RCC 7860 (cell line): ENCODE results near the gene BRICD5.
"Not testable (repeated sequence)": the region's sequence is repeated elsewhere in the genome, so short reads cannot be mapped to it uniquely, and the experiment has no call there.

Experiments used
- DNase-seq: peaks from one replicate; pipeline ENCODE4 v3.0.0-alpha.2; 2015; ENCODE audit warnings: low spot score
- FAIRE-seq: peaks from 2 replicates; lab custom pipeline; 2012; peaks lifted over from hg19 to GRCh38; lab: Jason Lieb, UNC

Gene BRICD5

DNA sequence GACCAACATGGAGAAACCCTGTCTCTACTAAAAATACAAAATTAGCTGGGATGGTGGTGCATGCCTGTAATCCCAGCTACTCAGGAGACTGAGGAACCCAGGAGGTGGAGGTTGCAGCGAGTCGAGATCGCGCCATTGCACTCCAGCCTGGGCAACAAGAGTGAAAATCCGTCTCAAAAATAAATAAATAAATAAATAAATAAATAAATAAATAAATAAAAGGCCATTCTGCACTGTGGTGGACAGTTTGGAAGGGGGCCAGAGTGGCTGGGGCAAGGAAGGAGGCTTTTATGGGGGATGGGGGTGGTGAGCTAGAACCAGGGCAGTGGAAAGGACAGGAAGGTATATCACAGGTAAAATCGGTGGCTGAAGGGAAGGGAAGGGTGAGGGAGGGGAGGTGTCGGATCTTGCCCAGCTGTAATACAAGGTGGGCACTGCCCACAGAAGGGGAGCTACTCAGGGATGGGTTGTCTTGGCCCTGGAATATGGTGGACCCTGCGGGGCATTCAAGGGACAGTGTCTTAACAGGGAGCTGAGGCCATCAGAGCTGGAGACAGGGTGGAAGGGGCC lies 7.5 kb downstream of the BRICD5 start:
- DNase-seq, FAIRE-seq: not testable (repeated sequence)

DNA sequence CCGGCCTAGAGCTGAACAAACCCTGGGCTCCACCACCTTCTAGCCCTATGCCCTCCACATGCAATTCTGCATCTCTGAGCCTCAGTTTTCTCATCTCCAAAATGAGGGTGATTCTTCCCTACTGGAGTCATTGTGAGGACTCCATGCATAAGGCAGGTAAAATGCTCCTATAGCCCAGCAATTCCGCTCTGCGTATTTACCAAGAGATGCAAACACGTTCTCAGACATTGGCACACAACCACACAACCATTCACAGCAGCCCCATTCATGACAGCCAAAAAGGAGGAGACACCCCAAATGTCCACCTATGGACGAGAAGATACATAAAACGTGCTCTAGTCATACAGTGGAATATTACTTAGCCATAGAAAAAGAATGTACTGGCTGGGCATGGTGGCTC lies 10.3 kb downstream of the BRICD5 start:
- DNase-seq (no peak), FAIRE-seq (no peak)

DNA sequence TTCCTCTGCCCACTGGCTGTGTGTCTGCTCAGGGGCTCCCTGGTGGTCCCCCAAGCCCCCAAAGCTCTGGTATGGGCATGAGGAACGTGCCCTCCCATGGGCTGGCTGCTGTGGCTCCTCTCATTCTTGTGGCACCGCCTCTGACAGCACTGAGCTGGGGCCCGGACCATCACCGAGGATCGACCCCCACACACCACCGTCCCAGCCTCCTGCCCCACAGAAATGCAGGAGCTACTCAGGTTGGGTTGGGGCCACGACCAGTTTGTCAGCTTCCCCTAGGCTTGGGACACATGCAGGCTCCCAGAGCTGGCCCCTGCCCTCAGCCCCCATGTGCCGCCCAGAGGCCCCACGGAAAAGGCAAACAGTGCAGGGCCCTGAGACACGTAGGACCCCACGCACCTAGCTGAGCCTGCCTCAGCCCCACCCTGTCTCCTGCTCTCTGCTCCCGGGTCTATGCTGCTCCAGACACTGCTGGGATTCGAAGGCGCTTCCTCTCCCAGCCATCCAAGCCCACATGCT lies 11.0 kb downstream of the BRICD5 start:
- DNase-seq = no peak

DNA sequence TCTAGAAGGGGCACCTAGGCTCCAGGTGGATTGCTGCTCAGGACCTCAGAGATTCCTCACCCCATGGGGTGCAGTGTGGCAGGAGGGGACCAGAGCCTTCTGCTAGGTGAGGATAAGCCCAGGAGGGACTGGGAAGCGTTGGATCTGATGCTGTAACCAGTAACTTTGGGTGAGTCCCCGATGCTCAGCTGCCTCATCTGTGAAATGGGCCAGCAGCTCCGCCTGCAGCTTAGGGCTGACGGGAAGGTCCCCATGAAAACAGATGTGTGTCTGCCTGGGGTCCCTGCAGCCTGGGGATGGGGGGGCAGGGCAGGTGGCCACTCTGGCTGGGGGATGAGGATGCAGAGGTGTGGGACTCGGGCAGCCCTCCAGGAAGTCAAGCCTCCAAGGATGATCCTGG lies 11.6 kb downstream of the BRICD5 start:
- no peak for FAIRE-seq

More for the DNA sequence above, 11.0 kb downstream of the BRICD5 start:
- no peak for FAIRE-seq

DNA sequence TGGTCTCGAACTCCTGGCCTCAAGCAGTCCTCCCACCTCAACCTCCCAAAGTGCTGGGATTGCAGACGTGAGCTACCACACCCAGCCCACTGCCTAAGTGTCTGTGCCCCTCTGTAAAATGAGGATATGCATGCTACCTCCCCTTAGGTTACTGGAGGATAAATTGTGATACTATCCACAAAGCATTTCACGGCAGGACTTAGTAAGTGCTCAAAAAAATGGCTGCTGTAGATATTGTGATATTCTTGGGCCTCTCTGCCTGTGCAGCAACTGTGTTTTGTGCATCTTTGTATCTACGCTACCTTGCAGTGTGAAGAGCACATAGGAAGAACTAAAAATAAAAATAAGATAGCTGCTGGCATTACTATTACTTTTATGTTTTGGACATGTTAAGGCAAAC lies 12.4 kb downstream of the BRICD5 start:
- no peak for FAIRE-seq
- no peak for DNase-seq

More for the DNA sequence above, 11.6 kb downstream of the BRICD5 start:
- DNase-seq = no peak

DNA sequence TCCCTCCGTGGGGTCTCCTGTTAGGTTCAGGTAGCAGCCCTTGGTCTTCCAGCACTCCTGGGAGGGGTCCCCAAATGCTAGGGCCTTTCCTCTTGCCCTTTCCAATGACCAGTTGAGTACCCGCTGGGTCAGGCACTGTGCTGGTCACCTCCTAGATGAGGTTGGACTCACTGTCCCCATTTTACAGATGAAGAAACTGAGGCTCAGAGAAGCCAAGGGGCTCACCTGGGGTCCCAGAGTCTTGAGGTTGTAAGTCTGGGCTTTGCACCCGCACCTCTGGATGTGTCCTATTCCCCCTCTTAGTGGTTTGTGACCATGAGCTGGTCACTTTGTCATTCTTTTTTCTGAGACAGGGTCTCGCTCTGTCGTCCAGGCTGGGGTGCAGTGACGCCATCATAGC lies 12.9 kb downstream of the BRICD5 start:
- FAIRE-seq = no peak

DNA sequence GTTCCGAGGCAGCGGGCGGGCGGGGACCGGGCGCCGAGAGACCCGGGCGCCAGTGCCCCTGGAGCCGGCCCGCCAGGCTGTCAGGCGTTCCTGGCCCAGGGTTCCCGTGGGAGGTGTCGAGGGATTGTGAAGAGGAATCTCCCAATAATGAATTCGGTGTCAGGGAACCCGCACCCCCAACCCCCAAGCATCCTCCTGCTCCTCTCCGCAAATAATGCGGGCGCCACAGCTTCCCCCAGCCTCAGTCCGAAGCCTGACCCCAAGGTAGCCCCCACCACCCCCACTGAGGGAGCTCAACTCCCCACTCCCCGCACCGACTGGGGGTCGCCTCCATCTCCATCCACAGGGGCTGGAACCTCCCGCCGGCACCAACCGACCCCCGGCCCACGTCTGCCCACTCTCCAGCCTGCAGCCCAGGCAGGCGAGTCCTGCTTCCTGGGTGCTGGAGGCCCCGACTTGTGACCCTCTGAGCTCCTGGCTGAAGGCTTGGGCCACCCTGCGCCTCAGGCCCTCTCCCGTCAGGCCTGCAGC lies 13.6 kb downstream of the BRICD5 start:
- no peak for FAIRE-seq
- no peak for DNase-seq

More for the DNA sequence above, 12.9 kb downstream of the BRICD5 start:
- DNase-seq = no peak

DNA sequence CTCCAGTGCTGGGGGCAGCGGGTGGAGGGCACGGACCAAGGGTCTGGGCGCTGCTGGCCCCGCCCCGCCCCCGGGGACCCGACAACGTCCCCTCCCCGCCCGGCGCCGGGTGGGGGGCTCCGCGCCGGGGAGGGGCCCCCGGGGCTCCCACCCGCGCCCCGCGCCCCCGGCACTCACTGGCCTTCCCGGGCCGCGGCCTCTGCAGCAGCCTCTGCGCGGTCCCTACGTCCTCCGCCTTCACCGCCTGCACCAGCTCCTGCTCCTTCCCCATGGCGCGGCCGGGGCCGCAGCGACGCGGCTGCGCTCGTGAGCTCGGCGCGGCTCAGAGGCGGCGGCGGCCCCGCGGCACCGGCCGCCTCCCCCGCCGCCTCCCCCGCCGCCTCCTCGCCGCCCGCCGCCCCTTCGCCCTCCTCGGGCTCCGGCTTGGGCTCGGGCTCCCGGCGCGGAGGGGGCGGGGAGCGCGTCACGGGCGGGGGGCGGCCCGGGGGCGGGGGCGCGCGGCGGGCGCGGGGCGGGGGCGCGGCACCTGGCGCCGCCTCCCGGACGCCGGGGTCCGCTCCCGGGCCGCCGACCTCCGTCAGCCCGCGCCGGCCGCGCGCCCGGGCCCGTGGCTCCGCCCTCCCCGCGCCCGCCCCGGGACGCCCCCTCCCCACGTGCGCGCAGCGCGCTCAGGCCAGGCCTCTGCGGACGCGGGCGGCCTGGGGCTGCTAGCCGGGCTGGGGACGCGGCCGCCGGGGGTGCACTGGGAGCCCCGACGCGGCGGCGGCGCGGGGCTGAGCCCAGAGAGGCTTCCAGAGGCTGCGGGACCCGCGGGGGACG lies 14.3 kb downstream of the BRICD5 start, which contains the start of gene CASKIN1:
CASKIN1 (minus strand) TSS at position 444 of the 819 bp plus-strand sequence; CDS start at position 271, 173 bp downstream.
- FAIRE-seq (no peak), DNase-seq (no peak)

DNA sequence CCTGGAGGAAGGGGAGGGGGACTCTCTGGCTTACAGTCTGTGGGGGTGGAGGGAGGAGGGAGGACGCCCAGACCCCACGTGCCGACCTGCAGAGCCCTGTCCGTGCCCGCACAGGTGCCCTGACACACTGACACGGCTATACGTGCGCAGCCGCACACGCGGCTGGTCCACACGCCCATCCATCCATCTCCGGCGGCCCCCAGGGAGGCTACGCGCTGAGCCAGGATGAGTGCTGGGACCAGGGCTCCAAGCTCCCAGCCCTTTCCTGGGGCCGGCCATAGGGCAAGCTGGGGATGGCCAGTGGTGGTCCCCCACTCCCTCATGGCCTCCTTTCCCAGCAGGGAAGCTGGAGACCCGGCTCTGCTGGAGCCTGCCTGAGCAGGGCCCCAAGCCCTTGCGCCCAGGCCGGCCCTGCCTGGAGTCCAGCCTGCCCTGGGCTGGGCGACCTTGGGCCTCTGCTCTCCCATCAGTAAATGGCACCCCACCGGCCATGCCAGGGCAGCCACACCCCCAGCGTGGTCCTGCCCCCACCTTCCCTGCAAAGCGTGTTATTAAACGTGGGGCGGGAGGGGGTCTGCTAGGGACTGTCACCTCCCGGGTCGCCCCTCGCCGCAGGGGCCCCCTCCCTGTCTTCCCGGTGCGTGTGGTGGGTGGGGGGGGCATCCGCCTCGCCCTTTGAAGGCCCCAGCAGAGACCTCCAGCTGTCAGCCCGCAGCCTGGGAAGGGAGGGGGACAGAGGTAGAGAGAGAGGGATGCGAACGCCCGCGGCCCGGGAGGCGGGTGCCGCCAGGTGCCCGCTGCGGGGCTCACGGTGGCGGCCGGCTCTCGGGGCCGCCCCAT lies 15.1 kb downstream of the BRICD5 start:
- FAIRE-seq = no peak
- no peak for DNase-seq

DNA sequence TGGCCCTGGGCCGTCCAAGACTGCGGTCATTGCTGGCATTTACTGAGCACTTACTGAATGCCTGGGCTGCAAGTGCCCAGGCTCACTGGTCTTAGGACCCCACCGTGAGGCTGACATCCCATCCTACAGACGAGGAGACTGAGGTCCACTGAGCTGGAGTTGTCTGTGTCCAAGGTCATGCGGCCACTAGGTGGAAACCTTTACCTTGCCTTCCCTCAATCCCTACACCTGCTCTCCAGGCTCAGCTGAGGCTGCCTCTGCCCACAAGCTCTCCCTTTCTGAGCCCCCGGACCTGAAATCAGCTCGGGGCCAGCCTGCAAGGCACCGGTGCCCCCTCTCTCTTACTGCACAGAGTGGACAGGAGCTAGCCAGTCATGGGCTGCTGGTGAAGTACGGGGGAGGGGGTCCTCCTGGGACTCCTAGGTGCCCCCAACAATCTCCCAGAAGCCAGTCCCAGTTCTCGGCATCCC lies 15.8 kb downstream of the BRICD5 start:
- peak; percentile 57 for DNase-seq
- FAIRE-seq = no peak

DNA sequence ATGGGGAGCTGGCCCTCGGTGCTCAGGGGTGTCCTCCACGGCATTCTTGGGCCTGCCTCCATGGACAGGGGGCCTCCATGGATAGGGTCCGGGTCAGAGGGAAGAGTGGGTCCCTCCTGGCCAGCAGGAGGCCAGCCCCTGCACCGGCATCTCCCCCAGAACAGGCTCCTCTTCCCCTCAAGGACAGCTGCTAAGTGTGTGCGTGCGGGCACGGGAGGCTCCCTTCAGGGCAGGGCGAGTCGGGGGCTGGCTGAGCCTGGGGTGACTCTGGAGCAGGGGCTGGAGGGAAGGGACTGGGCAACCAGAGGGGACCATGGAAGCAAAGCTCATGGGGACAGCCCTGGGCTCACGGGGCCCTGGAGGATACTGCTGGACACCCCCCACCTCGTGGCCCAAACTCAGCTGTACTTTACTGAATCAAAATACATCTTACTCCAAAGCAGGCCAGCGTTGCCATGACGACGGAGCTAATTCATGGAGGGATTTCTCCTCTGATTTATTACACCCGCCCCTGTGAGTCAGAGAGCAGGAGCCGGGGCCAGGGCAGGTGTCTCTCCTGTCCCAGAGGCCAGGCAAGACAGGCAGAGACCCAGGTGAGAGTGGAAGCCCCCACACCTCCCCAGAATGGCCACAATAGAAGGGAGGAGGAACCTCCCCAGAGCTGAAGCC lies 16.4 kb downstream of the BRICD5 start:
- no peak for FAIRE-seq
- DNase-seq = peak; percentile 45

DNA sequence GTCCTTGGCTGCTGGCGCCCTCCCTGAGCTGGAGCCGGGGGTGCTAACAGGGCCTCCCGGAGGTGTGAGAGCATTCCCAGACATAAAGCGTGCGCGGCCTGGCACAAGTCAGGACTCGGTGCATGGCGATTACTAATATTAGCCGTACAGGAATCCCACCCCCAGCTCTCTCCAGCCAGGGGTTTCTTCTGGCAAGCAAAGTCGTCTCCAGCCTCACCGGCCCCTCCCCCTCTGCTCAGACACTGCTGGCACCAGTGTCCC lies 19.3 kb downstream of the BRICD5 start:
- DNase-seq = no peak
- no peak for FAIRE-seq

DNA sequence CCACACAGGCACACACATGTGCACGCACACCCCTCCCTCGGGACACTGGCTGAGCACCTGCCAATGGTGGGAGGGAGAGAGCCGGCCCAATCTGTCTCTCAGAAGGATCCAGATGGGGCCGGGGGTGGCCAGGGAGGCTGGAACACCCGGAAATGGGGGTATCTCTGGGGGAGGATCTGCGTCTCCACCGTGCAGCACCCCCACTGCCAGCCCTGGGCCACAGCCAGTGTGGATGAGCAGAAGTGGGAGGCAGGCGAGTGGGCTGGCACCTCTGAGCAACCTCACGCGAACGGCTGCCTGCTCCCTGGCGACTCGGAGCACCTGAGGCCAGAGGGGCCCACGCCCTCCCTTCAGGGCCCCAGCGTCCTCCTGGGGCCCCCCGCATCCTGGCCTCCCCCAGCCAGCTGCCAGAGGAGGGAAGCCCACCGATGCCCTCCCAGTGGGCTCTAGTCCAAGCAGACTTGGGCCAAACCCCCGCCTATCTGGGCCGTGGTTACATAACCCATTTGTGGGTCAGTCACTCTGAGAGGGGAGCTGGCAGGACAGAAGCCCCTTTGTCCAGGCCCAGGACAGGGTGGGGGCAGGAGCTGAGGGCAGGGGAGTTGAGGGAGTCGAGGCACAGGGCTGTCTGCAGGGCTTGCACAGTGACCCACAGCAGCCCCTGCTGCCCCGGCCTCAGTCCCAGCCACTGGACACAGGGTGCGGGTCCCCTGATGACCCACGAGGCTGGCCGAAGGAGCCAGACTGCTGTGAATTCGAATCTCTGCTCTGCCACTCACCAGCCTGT lies 19.8 kb downstream of the BRICD5 start:
- DNase-seq (no peak), FAIRE-seq (no peak)

DNA sequence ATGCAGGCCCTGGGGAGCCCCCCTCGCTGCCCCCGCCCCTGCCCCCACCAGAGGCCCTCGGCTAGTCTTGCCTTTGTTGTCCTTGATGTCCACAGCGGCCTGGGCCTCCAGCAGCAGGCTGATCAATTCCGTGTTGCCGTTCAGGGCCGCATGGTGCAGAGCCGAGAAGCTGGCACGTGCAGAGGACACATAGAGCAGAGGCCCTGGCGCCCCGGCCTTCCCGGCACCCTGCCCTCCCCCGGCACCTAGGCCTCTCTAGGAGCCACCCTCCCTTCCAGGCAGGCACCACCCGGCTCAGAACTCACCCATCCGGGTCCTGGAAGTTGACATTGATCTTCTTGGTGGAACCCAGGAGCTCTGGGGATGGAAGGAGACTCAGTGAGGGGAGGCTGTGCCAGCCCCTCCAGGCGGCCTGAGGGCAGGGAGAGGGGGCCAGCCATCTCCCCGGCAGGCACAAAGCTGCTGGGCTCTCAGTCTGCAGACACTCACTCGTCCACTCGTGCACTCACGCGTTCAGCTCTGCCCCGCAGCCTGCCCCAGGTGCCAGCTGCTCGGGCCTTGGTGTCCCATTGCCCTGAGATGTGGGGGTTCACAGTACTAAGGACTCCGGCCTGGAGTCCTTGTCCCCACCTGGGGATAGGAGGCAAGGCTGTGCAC lies 20.5 kb downstream of the BRICD5 start:
- DNase-seq = no peak
- no peak for FAIRE-seq

DNA sequence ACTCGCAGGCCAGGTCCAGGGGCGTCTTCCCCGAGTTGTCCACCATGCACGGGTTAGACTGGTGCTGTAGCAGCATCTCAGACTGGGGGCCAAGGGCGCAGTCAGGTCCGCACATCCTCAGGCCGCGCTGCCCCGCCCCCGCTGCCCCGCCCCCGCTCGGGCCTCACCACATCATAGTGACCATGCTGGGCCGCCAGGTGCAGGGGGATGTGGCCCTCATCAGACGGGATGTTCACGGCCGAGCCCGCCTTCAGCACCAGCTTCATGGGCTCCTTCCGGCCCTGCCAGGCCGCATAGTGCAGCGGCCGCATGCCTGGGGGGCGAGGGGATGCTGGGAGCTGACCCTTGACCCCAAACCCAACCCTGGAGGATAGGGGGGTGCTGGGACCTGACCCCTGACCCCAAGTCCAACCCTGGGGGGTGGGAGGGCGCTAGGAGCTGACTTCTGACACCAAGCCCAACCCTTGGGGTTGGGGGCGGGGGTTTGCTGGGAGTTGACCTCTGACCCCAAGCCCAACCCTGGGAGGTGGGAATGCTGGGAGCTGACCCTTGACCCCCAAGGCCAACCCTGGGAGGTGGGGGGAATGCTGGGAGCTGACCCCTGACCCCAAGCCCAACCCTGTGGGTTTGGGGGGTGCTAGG lies 21.3 kb downstream of the BRICD5 start:
- DNase-seq (no peak), FAIRE-seq (no peak)

DNA sequence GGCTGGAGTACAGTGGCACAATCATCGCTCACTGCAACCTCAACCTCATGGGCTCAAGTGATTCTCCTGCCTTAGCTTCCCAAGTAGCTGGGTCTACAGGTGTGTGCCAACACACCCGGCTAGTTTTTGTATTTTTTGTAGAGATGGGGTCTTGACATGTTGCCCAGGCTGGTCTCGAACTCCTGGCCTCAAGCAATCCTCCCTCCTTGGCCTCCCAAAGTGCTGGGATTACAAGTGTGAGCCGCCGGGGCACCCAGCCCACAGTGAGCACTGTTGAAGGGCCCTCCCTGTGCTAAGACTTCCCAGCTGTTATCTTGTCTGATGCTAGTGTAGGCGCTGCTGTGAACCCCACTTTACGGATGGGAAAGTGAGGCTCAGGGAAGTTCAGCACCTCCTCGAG lies 22.3 kb downstream of the BRICD5 start:
- DNase-seq (no peak), FAIRE-seq (no peak)

DNA sequence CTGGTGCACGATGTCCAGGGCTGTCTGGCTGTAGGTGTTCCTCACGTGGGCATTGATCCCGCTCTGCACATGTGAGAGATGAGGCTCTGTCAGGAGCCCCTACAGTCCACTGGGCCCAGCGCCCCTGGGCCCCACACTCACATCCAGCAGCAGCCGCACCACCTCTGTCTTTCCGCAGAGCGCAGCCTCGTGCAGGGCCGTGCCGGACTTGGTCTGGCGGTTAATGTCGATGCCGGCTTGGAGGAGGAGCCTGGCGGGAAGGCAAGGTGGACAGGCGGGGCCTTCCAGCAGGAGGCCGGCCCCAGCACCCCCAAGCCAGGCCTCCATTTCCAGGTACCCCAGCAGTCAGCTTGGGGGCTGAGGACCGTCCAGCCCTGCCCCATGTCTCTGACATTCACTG lies 23.5 kb downstream of the BRICD5 start:
- DNase-seq = no peak
- no peak for FAIRE-seq

DNA sequence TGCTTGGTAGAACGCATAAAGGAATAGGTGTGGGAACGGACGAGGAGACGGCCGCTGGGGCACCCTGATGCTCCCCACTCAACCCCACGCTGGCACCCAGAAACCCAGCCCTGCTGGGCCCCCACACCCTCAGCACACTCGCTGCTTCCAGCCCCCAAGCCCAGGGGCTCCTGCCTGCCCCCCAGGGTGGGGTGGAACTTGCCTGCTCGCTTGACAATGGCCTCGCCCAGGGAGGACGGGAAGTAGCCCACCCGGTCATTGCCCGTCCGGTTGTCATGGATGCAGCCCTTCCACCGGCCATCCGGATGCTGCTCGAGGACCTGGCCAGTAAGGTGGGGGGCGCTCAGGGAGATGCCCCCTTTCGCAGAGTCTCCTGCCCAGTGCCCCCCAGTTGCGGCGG lies 24.2 kb downstream of the BRICD5 start:
- DNase-seq (no peak), FAIRE-seq (no peak)

DNA sequence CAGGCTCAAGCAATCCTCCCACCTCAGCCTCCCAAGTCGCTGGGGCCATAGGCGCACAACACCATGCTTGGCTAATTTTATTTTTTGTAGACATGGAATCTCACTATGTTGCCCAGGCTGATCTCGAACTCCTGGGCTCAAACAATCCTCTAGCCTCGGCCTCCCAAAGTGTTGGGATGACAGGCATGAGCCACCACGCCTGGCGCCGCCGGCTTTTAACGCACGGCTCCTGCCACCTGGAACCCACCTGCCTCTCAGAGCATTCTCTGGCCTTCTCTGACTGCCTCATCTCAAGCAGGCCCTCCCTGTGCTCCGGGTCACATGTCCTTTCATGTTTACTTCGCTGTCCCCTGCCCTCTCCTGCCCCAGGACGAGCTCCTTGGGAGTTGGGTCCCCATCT lies 24.6 kb downstream of the BRICD5 start:
- FAIRE-seq (no peak), DNase-seq (no peak)
